ENCODE results near the gene ADAMTS9.

ADAMTS9 gene

GRCh38 chr3:64715211-64715982, 27.6 kb upstream of the ADAMTS9 start:
- H2AFZ ChIP-seq (ENCODE audit: low read length), result no peak overlapping the region
- TF ChIP-seq CTCF (conservative IDR thresholded peaks at IDR 0.05; ENCODE audit: low read length) (no peak), EZH2phosphoT487 (IDR thresholded peaks at IDR 0.05; ENCODE audit: borderline replicate concordance) (no peak)
- no peaks in the 10 kb centered on the region for H3K36me3 ChIP-seq (ENCODE audit: insufficient read depth, low read length)
- no peaks in the 10 kb centered on the region for H4K20me1 ChIP-seq (ENCODE audit: insufficient read depth, low read length, poor library complexity, severe bottlenecking)
- no peaks in the 10 kb centered on the region for H3K9me2 ChIP-seq (replicated peaks; ENCODE audit: low read depth, low read length)
- H3K9ac ChIP-seq (ENCODE audit: low read depth, low read length, poor library complexity, severe bottlenecking), result no peak overlapping the region
- no peaks in the 10 kb centered on the region for H3K4me1 ChIP-seq (ENCODE audit: insufficient read depth, low read length, poor library complexity, severe bottlenecking)
- H3K4me2 ChIP-seq (ENCODE audit: low read depth, low read length, poor library complexity, severe bottlenecking), result no peak overlapping the region
- no peaks in the 10 kb centered on the region for H3K27me3 ChIP-seq (ENCODE audit: insufficient read depth, low read length, poor library complexity, severe bottlenecking)
- no peaks in the 10 kb centered on the region for H3K79me2 ChIP-seq (ENCODE audit: insufficient read depth, low read length)
- H3K9me3 ChIP-seq (ENCODE audit: insufficient read depth, low read depth, low read length), result no peaks in the 10 kb centered on the region
- no peak overlapping the region for H3K4me3 ChIP-seq (ENCODE audit: low read length, poor library complexity, severe bottlenecking)
- H3F3A ChIP-seq (ENCODE audit: low read depth), result no peaks in the 10 kb centered on the region

- H3K36me3 ChIP-seq (ENCODE audit: insufficient read depth, low read length), result no peaks in the 10 kb centered on the region
- no peak overlapping the region for H3K4me2 ChIP-seq (ENCODE audit: low read depth, low read length, poor library complexity, severe bottlenecking)
- H3K9me2 ChIP-seq (replicated peaks; ENCODE audit: low read depth, low read length), result no peaks in the 10 kb centered on the region
- no peak overlapping the region for H3K4me3 ChIP-seq (ENCODE audit: low read length, poor library complexity, severe bottlenecking)
- H3K27me3 ChIP-seq (ENCODE audit: insufficient read depth, low read length, poor library complexity, severe bottlenecking), result no peaks in the 10 kb centered on the region
- TF ChIP-seq EZH2phosphoT487 (IDR thresholded peaks at IDR 0.05; ENCODE audit: borderline replicate concordance) (no peak), CTCF (conservative IDR thresholded peaks at IDR 0.05; ENCODE audit: low read length) (no peak)
- no peaks in the 10 kb centered on the region for H3K79me2 ChIP-seq (ENCODE audit: insufficient read depth, low read length)
- H3K9me3 ChIP-seq (ENCODE audit: insufficient read depth, low read depth, low read length), result 0 out of 2 replicates have a peak, but pooled peaks cover 3% of the 10 kb centered on the region
- H3F3A ChIP-seq (ENCODE audit: low read depth), result no peaks in the 10 kb centered on the region
- no peak overlapping the region for H3K9ac ChIP-seq (ENCODE audit: low read depth, low read length, poor library complexity, severe bottlenecking)
- no peak overlapping the region for H2AFZ ChIP-seq (ENCODE audit: low read length)
- H3K4me1 ChIP-seq (ENCODE audit: insufficient read depth, low read length, poor library complexity, severe bottlenecking), result no peaks in the 10 kb centered on the region
- H4K20me1 ChIP-seq (ENCODE audit: insufficient read depth, low read length, poor library complexity, severe bottlenecking), result no peaks in the 10 kb centered on the region
Measured at GRCh38 chr3:64708456-64708855, 20.7 kb upstream of the ADAMTS9 start.

- H3K79me2 ChIP-seq (ENCODE audit: insufficient read depth, low read length), result no peaks in the 10 kb centered on the region
- TF ChIP-seq CTCF (conservative IDR thresholded peaks at IDR 0.05; ENCODE audit: low read length) (no peak), EZH2phosphoT487 (IDR thresholded peaks at IDR 0.05; ENCODE audit: borderline replicate concordance) (no peak)
Measured at GRCh38 chr3:64705946-64706345, 18.1 kb upstream of the ADAMTS9 start.

More at GRCh38 chr3:64705946-64706345, 18.1 kb upstream of the ADAMTS9 start:
- H3K4me1 ChIP-seq (ENCODE audit: insufficient read depth, low read length, poor library complexity, severe bottlenecking), result no peaks in the 10 kb centered on the region
- H3K27me3 ChIP-seq (ENCODE audit: insufficient read depth, low read length, poor library complexity, severe bottlenecking), result no peaks in the 10 kb centered on the region
- H4K20me1 ChIP-seq (ENCODE audit: insufficient read depth, low read length, poor library complexity, severe bottlenecking), result no peaks in the 10 kb centered on the region
- no peak overlapping the region for H3K4me2 ChIP-seq (ENCODE audit: low read depth, low read length, poor library complexity, severe bottlenecking)
- no peaks in the 10 kb centered on the region for H3F3A ChIP-seq (ENCODE audit: low read depth)
- H2AFZ ChIP-seq (ENCODE audit: low read length), result no peak overlapping the region
- no peak overlapping the region for H3K4me3 ChIP-seq (ENCODE audit: low read length, poor library complexity, severe bottlenecking)
- 0 out of 2 replicates have a peak, but pooled peaks cover 3% of the 10 kb centered on the region for H3K9me3 ChIP-seq (ENCODE audit: insufficient read depth, low read depth, low read length)
- H3K9ac ChIP-seq (ENCODE audit: low read depth, low read length, poor library complexity, severe bottlenecking), result no peak overlapping the region
- no peaks in the 10 kb centered on the region for H3K9me2 ChIP-seq (replicated peaks; ENCODE audit: low read depth, low read length)
- H3K36me3 ChIP-seq (ENCODE audit: insufficient read depth, low read length), result no peaks in the 10 kb centered on the region

Measured in Loucy (cell line).